Right kidney (tissue), 1 donor: Measurements from ENCODE around the gene BLOC1S3.
"Not testable (repeated sequence)": the region's sequence is repeated elsewhere in the genome, so short reads cannot be mapped to it uniquely, and the experiment has no call there.

Experiments
- DNase-seq: peaks from one replicate; pipeline ENCODE4 v3.0.0-alpha.2; 2016

Gene BLOC1S3

GRCh38 chr19:45222724-45223123 is 44.1 kb downstream of the BLOC1S3 start:
- DNase-seq: no peak

GRCh38 chr19:45223879-45224278 is 45.3 kb downstream of the BLOC1S3 start:
- no peak for DNase-seq

DNA sequence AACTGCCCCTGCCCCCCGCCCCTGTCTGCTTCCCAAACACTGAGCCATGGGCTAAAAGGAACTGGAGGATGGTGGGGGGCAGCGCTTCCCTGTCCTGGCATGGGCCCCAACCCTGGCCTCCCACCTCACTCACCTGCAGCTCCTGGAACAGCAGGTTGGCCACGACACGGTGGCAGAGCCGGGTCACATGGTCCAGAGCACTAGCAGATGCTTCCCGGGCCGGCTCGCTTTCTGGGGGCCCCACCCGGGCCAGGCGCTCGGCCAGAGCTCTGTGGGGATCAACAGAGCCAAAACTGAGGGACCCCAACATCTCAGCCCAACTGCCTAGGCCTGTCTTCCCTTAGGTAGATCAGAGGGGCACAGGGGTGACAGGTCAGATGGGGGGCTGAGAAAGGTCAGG is 46.1 kb downstream of the BLOC1S3 start:
- DNase-seq: no peak

DNA sequence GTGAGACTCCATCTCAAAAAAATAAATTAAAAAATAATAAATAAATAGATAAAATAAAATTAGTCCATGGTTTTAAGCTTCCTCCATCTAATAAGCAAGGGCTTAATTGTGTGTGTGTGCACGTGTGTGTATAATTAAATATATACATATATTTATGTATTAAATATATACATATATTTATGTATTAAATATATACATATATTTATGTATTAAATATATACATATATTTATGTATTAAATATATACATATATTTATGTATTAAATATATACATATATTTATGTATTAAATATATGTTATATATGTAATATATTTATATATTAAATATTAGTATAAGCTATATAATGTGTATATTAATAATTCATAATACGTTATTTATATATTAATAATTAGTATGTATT is 50.5 kb downstream of the BLOC1S3 start:
- DNase-seq: not testable (repeated sequence)
